Prostate gland (tissue), 2 donors: ENCODE data around the gene SPATA31D3.

ENCODE experiments used
- CTCF ChIP-seq, 4 experiments: fragments of 200-600 bp in 2 of 4; fragments of 450-650 bp in 2 of 4; sonication (generic) in 2 of 4; IDR thresholded peaks; 1 replicate in 3 of 4; 2 replicates in 1 of 4; pipeline ENCODE4 v1.5.1; 2016 to 2019; ENCODE audit warnings: antibody characterized with exemption in 4 of 4, mild to moderate bottlenecking in 2 of 4, moderate library complexity in 2 of 4
- POLR2A ChIP-seq: fragments of 450-650 bp; IDR thresholded peaks from one replicate; pipeline ENCODE4 v1.6.1; 2016; ENCODE audit warnings: antibody characterized with exemption, mild to moderate bottlenecking
- POLR2AphosphoS5 ChIP-seq: sonication (generic); formaldehyde crosslinking; IDR thresholded peaks from one replicate; pipeline ENCODE4 v1.6.1; 2017; ENCODE audit warnings: antibody characterized with exemption

GRCh38 chr9:81964218-81965171 lies 21.2 kb downstream of the SPATA31D3 start:
- TF ChIP-seq CTCF (IDR thresholded peaks at IDR 0.05) (no peak), POLR2A (no peak), POLR2AphosphoS5 (no peak)
